ENCODE data around the gene POLR2C. TPM values are rescaled to one million over a fixed set of nuclear protein-coding genes. Genes with fewer than 3 reads are reported as not detected.

The POLR2C gene
- total and polyA plus RNA-seq, 2 experiments from 2014 or later, result 37.6 to 123 TPM

GRCh38 chr16:57483725-57484514, 21.4 kb downstream of the POLR2C start:
- Histone ChIP-seq H3K9me2 (ENCODE audit: insufficient read depth) (no peaks in the 10 kb centered on the region), H3K4me3 (no peak overlapping the region), H4K20me1 (replicated peaks; ENCODE audit: insufficient read depth) (no peaks in the 10 kb centered on the region), H3K4me2 (no peak overlapping the region), H3F3A (replicated peaks; ENCODE audit: low read depth) (no peaks in the 10 kb centered on the region), H3K27ac (ENCODE audit: low read depth) (no peak overlapping the region), H2AFZ (no peak overlapping the region), H3K79me2 (replicated peaks; ENCODE audit: insufficient read depth) (no peaks in the 10 kb centered on the region), H3K27me3 (ENCODE audit: insufficient read depth) (peaks cover 13% of the 10 kb centered on the region; the same call in 1 of the 2 replicates), H3K4me1 (ENCODE audit: insufficient read depth) (peaks cover 26% of the 10 kb centered on the region), H3K36me3 (ENCODE audit: insufficient read depth) (no peaks in the 10 kb centered on the region)
- ATAC-seq (no peak), DNase-seq (ENCODE audit: low spot score) (no peak)
- no peaks in the 10 kb centered on the region; the same call in 2 of the 3 replicates for H3K36me3 Mint-ChIP-seq (ENCODE audit: low read depth)
- H3K9me3 Mint-ChIP-seq, result peaks cover 7% of the 10 kb centered on the region; the same call in 2 of the 3 replicates
- H3K27me3 Mint-ChIP-seq (ENCODE audit: insufficient read depth, low read depth, poor library complexity), result peaks cover 24% of the 10 kb centered on the region
- TF ChIP-seq EZH2 (IDR thresholded peaks at IDR 0.05; ENCODE audit: low read depth, unreplicated experiment) (no peak), ETS1 (IDR thresholded peaks at IDR 0.05) (no peak), ZNF331 (CRISPR knock-in tag; IDR thresholded peaks at IDR 0.05; ENCODE audit: low read depth) (no peak)
- peak overlapping the region; percentile 10; the same call in 1 of the 3 replicates for H3K4me3 Mint-ChIP-seq
- H3K4me1 Mint-ChIP-seq, result peaks cover 34% of the 10 kb centered on the region
- H3K27ac Mint-ChIP-seq, result no peak overlapping the region

GRCh38 chr16:57484515-57485005, 22.1 kb downstream of the POLR2C start:
- Histone ChIP-seq H3K4me3 (no peak overlapping the region), H3K36me3 (ENCODE audit: insufficient read depth) (no peaks in the 10 kb centered on the region), H3K79me2 (replicated peaks; ENCODE audit: insufficient read depth) (no peaks in the 10 kb centered on the region), H3K4me2 (no peak overlapping the region), H3K4me1 (ENCODE audit: insufficient read depth) (peaks cover 23% of the 10 kb centered on the region), H2AFZ (no peak overlapping the region), H4K20me1 (replicated peaks; ENCODE audit: insufficient read depth) (no peaks in the 10 kb centered on the region), H3K9me2 (ENCODE audit: insufficient read depth) (no peaks in the 10 kb centered on the region), H3K27ac (ENCODE audit: low read depth) (no peak overlapping the region), H3F3A (replicated peaks; ENCODE audit: low read depth) (no peaks in the 10 kb centered on the region), H3K27me3 (ENCODE audit: insufficient read depth) (peaks cover 10% of the 10 kb centered on the region; the same call in 1 of the 2 replicates)
- Mint-ChIP-seq H3K27me3 (ENCODE audit: insufficient read depth, low read depth, poor library complexity) (peaks cover 22% of the 10 kb centered on the region), H3K4me1 (peaks cover 31% of the 10 kb centered on the region), H3K27ac (no peak overlapping the region), H3K36me3 (ENCODE audit: low read depth) (no peaks in the 10 kb centered on the region; the same call in 2 of the 3 replicates), H3K9me3 (peaks cover 12% of the 10 kb centered on the region; the same call in 2 of the 3 replicates), H3K4me3 (peak overlapping the region; percentile 84; the same call in 1 of the 3 replicates)
- no peak for TF ChIP-seq ZNF114 (CRISPR knock-in tag; IDR thresholded peaks at IDR 0.05)
- no peak for TF ChIP-seq EZH2phosphoT487 (IDR thresholded peaks at IDR 0.05; ENCODE audit: unreplicated experiment)
- TF ChIP-seq REST (IDR thresholded peaks at IDR 0.05; ENCODE audit: unreplicated experiment), result no peak
- no peak for TF ChIP-seq NANOG (IDR thresholded peaks at IDR 0.05; ENCODE audit: borderline replicate concordance)
- DNase-seq (ENCODE audit: low spot score) (no peak), ATAC-seq (no peak)

Measured in GM23338 (cell line).